Skin epidermis (tissue), 12 donors: ENCODE results near the gene MACROD2.

Experiments
- H3K27ac ChIP-seq, 21 experiments: fragments of 200-600 bp; sonication (generic) in 11 of 21; one replicate each; pipeline ENCODE4 v1.5.0; 2020; ENCODE audit warnings: mild to moderate bottlenecking in 3 of 21, inconsistent platforms in 2 of 21, moderate library complexity in 2 of 21
- H3K4me3 ChIP-seq, 7 experiments: fragments of 200-600 bp; sonication (generic) in 2 of 7; one replicate each; pipeline ENCODE4 v1.5.0; 2020; ENCODE audit warnings: inconsistent platforms in 2 of 7, mild to moderate bottlenecking in 2 of 7, moderate library complexity in 1 of 7

The MACROD2 gene

DNA sequence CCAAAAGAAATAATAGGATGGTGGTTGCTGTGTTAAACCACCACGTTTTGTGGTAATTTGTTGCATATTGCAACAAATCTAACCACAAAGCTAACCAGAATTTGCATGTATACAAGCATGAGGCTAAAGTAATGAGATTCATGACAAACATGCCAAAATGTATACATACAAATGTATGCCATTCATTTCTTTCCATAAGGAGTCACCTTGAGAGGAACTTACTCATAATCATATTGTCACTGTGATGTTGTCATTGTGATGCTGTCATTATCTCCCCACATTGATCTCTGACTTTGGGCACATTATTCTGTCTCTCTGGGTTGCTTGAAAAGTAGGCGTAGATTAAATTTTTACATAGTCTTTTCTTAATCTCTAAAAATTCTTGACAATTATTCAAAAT lies 1228.9 kb downstream of the MACROD2 start:
- Histone ChIP-seq H3K27ac (no peak overlapping the region), H3K4me3 (no peak overlapping the region)

DNA sequence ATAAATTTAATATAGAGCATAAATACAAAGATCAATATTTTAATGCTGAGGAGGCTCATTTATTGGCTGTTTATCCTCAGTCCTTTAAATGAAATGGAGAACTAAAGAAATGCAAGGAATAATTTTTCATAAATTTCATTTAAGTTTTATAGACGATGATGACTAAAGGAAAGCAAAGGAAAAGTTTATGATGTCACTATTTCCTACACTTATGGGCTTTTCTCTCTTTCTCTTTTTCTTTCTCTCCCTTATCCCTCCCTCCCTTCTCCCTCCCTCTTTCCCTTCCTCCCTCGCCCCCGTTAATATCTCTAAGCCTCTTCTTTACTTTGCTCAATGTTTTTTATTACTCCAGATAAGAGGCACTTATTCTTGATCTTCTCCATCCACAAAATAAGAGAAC lies 1231.8 kb downstream of the MACROD2 start:
- no peak overlapping the region for H3K4me3 ChIP-seq
- no peak overlapping the region for H3K27ac ChIP-seq

DNA sequence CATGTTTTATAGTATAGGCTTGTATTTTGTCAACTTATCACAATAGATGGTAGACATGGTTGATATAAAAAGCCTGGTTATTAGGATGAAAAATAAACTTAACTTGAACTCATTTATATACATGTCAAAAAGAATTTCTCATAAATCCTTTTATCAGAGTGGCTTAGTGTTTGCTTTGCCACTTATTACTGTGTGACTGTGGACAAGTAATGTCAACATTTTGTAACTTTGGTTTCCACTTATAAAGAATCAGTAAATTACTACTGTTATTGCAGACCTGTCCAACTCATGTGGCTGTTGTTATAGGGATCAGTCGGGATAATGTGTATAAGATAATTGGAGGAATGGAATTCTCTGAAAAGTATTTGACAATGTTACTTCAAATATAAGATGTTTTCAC lies 1236.9 kb downstream of the MACROD2 start:
- Histone ChIP-seq H3K4me3 (no peak overlapping the region), H3K27ac (no peak overlapping the region)

DNA sequence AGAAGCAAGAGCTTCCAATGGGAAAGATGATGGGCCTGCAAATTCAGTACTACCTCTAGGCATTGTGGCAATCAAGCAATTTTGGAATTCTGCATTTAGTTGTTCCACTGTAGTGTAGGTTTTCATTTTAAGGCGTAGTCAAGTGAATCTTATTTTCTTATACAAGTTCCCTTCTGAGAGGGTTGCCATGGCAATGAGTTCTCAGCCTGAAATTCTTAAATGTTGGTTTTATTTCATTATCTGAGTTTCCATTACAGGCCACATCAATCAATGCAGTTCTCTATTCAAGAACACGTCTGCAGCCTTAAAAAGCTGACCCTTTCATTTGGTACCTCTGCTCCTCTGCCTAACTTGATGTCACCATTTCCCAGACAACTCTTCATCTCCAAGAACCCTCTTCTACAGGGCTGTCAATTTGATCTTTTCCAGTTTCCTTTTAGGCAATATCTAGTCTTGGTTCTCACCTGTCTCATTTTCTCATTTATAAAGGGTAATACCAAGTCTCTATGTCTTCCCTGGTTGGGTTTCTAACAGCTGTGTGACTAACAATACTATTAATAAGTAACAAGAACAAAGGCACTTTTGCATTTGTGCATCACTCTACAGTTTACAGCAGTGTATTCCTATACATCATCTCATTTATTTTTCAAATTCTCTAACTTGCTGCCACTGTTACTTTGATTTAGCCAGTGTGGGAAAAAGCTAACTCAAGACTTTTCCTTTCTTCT lies 1240.3 kb downstream of the MACROD2 start:
- Histone ChIP-seq H3K4me3 (no peak overlapping the region), H3K27ac (no peak overlapping the region)

DNA sequence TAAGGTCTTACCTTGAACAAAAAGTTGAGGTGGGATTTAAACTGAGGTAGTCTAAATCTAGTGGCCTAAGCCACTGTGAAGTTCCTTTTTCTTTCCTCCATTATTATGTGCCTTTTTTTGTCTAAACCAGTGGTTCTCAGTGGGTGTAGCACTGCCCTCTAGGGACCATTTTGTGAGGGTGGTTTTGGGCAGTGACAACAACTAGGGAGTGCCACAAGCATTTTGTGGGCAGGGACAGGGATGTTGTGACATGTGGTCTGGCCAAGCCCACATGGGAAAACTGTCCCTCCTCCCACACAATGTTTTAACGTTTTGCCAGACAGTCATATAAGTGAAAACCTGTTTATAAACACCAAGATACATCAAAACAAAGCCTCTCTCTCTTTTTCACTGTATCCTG lies 1241.5 kb downstream of the MACROD2 start:
- Histone ChIP-seq H3K4me3 (no peak overlapping the region), H3K27ac (no peak overlapping the region)

DNA sequence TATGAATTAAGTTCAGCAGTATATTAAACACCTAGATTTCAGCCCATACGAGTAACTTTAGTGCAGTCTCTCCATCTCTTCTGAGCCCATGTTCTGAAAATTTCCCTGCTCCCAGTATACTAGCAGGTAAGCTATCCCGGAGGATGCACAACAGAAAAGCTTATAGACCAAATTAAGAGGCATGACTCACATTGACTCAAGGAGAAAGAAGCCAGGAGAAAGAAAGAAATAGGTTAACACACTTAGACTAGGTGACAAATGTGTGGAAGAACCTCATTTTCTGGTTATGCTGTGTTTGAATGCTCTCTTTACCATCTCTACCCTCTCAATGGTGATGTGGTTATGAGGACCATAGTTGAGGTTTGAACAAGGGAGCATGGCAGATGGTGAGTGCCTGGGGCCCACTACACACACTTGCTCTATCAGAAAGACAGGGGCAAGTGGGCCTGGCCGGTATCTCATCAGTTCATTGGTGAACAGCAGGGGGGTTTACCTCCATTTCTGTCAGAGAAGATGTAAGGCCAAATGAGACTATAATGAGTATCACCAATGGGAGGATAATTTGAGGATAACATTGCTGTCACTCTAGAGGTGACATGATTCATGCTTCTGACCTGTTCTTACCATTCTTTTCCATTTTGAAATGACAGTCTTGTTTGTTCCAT lies 1244.4 kb downstream of the MACROD2 start:
- H3K4me3 ChIP-seq: no peak overlapping the region

DNA sequence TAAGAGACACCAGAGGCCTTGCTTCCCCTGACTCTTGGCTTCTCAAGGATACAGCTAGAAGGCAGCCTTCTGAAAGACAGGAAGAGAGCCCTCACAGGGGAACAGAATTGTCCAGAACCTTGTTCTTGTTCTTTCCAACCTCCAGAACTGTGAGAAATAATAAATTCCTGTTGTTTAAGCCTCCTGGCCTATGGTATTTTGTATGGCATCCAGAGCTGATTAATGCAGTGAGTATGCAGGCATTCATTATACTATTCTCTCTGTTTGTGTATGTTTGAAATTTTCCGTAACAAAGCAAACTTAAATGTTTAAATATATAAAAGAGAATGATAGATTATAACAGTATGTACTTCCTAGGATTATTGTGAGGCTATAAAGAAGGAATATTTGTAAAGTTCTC lies 1245.5 kb downstream of the MACROD2 start:
- no peak overlapping the region for H3K27ac ChIP-seq
- no peak overlapping the region for H3K4me3 ChIP-seq

More for the DNA sequence above, 1244.4 kb downstream of the MACROD2 start:
- no peak overlapping the region for H3K27ac ChIP-seq

DNA sequence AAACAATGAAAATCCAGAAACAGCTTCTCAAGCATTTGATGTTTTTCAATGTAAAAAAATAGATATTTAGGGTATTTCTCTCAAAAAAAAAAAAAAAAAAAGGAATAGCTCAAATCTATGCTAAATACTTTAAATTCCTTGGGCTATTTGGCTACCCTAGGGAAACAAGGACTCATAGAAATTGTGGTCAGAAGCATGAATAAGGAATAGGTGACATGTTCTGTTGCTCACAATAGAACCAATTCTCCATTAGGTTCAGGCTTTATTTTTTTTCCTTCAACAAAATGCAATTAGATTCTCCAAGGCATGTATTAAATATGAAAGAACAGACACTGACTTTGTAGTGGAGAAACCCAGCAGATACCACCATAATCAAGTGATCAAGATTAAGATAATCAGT lies 1246.4 kb downstream of the MACROD2 start:
- Histone ChIP-seq H3K27ac (no peak overlapping the region), H3K4me3 (no peak overlapping the region)

DNA sequence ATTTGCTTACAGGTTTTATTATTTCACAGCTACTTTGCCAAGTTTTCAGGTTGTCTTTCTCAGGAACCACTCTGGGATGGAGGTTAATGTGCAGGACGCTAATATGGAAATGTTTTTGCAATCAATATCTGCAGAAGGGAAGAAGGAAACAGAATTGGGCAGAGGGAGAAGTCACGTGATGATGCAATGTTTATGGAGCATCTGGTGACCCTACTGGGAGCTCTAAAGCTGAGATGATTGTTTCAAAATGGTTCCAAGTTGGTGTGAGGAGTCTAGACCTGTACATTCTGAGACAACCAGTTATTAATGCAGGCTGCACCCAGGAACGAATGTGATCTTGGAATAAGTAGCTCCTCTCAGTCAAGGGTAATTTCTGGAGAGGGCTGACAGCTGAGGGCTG lies 1247.5 kb downstream of the MACROD2 start:
- no peak overlapping the region for H3K27ac ChIP-seq

DNA sequence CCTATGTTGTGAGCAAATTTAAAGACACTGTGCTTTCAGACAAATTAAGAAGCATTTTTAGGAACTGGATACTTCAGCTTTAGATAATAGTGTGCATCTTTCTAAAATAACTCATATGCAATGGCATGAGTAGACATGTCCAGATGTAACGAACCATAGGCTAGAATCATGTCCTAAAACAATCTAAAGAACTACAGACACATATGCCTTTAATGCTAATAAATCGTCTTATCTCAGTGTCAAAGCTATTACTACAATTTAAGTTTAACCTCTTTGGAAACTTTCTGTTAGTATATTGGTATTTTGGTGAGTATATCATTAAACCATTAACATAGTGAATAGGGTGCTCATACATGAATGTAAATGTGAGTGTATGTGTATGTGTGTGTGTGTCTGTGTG lies 1250.6 kb downstream of the MACROD2 start:
- no peak overlapping the region for H3K4me3 ChIP-seq
- H3K27ac ChIP-seq: no peak overlapping the region

More for the DNA sequence above, 1247.5 kb downstream of the MACROD2 start:
- no peak overlapping the region for H3K4me3 ChIP-seq

DNA sequence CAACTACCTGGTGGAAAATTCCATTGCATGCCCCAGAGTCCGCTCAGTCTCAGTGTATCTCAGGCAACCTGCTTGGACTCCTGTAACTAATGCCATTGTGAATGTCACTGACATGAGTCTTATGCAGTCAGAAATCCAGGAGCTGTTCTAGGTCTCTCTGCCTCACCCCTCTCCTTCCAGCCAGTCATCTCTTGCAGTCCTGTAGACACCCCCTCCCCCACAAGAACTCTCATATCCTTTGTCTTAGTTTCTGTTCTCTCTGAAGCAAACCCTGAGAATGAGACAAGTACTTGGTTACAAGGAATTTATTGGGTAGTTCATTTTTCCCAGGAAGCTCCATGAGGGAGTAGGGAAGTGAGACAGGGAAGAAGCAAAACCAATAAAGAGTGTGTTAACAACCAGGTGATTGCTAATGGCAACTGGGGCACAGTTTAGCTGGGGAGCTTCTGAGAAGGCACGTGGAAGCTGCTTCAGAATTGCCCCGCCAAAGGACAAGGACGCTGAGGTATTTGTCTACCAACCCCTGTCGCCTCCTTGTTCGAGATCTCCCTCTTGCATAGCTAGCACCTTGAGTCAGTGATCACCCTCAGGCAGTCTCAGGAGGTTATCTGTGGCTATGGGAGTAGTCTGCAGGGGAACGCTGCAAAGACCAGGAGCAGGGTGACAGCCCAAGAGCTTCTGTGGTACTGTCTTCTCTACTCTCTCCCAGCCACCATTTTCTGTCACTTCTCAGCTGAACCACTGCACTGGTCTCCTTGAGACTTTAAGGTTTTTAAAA lies 1253.5 kb downstream of the MACROD2 start:
- no peak overlapping the region for H3K27ac ChIP-seq
- H3K4me3 ChIP-seq: no peak overlapping the region

DNA sequence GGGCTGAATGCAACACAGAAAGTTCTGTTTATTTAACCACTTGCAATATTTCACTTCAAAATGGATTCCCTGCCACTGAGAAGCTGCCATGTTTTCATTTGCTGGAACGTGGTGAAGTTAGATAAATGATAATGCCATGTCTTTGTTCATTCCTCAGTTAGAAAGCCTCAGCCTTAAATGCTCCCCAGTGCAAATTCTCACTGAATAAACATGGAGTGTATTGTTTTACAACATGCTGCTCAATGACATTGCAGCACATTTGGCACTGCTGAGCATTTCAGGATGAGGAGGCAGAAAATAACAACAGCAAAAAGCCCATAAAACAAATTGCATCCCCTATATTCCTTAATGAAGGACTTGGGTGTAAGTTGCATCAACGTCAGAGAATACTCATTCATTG lies 1255.9 kb downstream of the MACROD2 start:
- Histone ChIP-seq H3K27ac (no peak overlapping the region), H3K4me3 (no peak overlapping the region)

DNA sequence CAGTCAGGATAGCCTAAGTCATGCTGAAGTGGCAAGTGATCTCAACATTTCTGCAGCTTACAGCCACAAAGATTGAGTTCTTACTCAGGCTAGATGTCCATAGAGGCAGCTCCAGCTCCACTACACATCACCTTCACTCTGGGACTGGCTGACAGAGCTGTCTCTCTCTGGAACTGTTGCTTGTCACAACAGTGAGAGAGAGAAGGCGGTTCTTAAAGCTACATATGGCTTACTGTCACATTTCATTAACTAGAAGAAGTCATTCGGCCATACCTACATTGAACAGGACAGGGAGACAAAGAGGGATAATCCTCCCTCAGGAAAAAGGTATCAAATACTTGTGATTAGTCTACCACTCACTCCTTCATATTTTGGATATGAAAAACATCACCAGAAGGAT lies 1257.0 kb downstream of the MACROD2 start:
- H3K27ac ChIP-seq: no peak overlapping the region
- no peak overlapping the region for H3K4me3 ChIP-seq

DNA sequence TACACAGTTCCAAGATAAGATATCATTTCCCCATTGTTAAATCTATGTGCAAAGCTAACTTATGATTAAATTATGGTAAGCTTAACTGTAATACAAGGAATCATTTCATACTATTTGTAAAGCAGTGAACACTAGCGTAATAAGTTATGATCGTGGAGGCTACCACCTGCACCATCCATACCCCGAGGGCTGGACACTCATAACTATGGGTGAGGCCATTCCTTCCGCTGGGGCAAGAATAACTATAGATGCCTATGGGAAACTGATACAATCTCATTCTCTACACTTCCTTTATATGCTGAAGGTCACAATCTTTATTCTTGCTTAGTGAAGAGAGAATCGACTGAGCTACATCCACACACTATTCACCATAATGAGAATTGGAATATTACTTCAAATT lies 1258.1 kb downstream of the MACROD2 start:
- H3K27ac ChIP-seq: no peak overlapping the region
- H3K4me3 ChIP-seq: no peak overlapping the region

DNA sequence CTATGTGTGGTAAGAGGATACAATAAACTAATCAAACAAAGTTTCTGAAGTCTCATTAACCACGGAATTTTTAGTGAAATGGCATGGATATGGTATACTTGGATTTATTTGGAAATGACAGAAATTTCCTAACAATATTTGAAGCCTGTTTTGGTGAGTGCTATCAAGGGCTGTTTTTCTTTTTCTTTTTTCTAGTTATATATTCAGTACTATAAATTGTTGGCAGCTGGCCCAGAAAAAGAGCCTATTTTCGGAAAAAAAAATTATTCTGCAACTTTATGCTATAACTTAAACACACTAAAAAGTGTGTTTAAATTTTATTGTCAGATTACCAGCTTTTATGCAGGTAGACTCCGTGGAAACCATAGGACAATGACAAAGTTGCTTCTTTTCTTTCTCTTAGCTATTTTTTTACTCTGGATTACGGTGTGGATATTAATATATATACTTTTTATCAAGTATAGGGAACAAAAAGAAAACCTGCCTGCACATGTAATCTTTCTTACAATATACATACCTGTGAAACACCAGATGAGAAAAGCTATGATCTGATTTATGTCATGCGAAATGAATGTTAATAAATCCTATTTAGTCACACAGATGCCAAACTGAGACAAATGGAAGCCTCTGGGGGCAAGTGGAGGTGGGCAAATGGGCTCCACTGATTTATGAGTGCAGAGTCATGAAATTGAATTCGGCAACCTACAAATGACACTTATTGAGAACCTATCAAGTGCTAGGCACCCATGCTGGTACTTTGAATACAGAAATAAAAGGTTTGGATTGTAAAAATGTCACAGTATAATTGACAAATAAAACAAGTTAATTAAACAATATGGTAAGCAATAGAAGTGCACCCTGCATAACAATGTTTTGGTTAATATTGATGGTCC lies 1261.6 kb downstream of the MACROD2 start:
- Histone ChIP-seq H3K4me3 (no peak overlapping the region), H3K27ac (no peak overlapping the region)

DNA sequence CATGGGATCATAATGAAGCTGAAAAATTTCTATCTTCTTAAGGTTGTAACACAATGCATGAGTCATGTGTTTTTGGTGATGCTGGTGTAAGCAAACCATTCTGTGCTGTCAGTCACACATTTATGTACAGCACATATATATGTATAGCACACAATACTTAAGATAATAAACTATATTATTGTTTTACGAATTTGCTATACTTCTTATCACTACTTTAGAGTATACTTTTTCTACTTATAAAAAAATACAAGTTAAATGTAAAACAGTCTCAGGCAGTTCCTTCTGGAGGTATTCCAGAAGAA lies 1262.2 kb downstream of the MACROD2 start:
- Histone ChIP-seq H3K4me3 (no peak overlapping the region), H3K27ac (no peak overlapping the region)

DNA sequence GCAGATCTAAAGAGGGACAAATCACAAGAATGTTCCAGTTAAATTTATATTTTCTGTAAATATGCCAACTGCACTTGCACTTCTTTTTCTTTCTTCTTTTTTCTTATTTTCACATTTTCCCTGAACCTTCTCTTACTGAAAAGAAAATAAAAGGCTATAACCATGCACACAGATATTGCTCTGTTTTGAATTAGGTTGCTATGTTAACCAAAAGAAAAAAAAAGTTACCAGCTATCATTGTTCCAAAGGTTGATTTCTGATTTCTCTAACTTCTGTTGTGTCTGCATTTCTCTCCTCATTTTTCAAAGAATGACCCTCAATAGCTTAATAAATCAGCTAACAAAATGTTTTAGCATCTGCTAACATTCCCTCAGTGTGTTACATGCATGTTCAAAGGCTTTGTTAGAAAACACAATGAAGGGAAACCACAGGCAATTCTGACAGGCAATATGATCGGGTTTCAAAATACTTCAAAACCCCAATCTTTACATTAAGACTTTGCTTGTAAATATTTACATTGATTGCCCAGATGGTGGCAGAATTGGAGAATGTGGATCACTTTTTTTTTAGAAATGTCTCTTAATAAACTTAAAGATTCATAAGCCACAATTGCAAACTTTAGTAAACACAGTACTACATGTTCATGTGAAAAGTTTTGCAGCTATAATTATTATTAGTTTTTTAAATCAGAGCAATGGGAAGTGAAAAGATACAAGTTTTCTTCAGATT lies 1270.4 kb downstream of the MACROD2 start:
- Histone ChIP-seq H3K4me3 (no peak overlapping the region), H3K27ac (no peak overlapping the region)

DNA sequence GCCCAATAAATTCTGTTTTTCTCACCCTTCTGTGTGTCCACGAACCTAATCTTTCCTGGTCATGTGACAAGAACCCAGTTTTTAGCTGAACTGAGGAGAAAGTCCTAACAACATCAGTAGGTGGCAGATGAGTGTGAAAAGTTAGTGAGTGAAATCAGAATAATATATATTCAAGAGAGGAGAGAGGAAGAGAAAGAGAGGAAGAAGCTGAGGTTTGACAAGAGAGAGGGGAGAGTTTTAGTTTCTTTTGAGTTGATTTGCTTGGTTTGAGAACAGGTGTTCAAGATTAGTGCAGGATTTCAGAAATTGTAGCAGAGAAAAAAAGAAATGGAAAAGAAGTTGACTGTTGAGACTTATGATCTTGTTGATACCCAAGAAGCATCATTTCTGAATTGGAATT lies 1272.6 kb downstream of the MACROD2 start:
- Histone ChIP-seq H3K4me3 (no peak overlapping the region), H3K27ac (no peak overlapping the region)

DNA sequence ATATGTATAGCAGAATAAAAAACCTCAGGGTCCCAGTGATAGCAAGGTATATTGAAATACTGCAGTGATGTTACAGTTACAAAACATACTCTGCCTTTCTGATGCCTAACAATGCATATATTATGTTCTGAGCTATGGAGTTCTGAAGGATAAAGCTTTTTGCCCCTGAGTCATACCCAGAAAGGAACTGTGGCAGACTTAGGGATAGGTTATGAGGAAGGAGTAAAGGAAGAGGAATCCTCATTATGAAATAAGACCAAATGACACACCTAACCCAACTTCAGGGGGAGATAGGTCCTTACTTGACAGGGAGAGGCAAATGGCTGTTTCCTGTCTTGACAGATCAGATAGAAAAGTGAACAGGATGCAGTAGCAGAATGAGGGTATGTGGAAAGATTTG lies 1282.7 kb downstream of the MACROD2 start:
- Histone ChIP-seq H3K27ac (no peak overlapping the region), H3K4me3 (no peak overlapping the region)

DNA sequence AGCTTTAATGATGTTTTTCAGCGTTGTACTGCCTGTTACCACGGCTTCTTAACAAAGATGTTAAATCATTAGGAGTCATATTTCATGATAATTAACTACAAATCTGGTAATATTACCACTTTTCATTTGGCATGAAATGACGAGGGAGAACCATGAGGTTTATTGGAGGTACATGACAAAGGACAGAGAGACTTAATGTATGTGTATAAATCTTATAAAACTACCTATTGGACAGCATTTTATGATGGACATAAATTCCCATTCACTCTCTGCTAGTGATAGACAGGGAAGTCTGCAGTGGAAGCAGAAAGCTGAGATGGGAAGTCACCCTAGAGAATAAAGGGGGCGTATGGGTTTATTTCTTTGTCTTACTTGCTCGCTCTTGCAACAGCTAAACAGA lies 1292.0 kb downstream of the MACROD2 start:
- Histone ChIP-seq H3K27ac (no peak overlapping the region), H3K4me3 (no peak overlapping the region)
